ENCODE data around the gene FKBP1A.
"Not testable (repeated sequence)": the region's sequence is repeated elsewhere in the genome, so short reads cannot be mapped to it uniquely, and the experiment has no call there.

The FKBP1A gene

DNA sequence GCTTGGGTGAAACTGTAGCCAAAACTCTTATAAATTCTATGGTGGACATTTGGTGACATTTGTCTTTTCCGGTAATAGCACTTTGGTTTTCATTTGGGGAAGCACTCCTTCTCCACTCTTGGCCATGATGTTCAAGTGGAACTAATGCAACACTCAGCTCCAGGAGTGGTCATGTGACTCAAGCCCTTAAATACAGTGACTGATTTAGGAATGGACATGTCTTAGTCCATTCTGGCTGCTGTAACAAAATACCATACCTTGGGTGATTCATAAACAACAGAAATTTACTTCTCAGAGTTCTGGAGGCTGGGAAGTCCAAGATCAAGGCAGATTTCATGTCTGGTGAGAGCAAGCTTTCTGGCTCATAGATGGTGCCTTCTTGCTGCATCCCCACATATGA is 10.8 kb upstream of the FKBP1A start:
- H3K4me2 ChIP-seq, result no peak overlapping the region
- H3K36me3 ChIP-seq (ENCODE audit: insufficient read depth), result no peaks in the 10 kb centered on the region
- TF ChIP-seq CTCF (conservative IDR thresholded peaks at IDR 0.05; ENCODE audit: low read depth, low read length), result no peak
- no peak overlapping the region for H3K9ac ChIP-seq
- H2AFZ ChIP-seq (ENCODE audit: low read depth), result no peak overlapping the region
- no peaks in the 10 kb centered on the region for H3K27me3 ChIP-seq (ENCODE audit: insufficient read depth, low read depth)
- H3K79me2 ChIP-seq (ENCODE audit: insufficient read depth, low read depth), result no peaks in the 10 kb centered on the region
- H3K27ac ChIP-seq, result no peak overlapping the region
- H3K4me3 ChIP-seq (IDR thresholded peaks at IDR 0.05; ENCODE audit: insufficient read depth, low read depth, low read length), result no peak overlapping the region
- H3K4me1 ChIP-seq (ENCODE audit: low read depth, poor library complexity, severe bottlenecking), result no peaks in the 10 kb centered on the region
- H4K20me1 ChIP-seq (ENCODE audit: insufficient read depth), result no peaks in the 10 kb centered on the region

DNA sequence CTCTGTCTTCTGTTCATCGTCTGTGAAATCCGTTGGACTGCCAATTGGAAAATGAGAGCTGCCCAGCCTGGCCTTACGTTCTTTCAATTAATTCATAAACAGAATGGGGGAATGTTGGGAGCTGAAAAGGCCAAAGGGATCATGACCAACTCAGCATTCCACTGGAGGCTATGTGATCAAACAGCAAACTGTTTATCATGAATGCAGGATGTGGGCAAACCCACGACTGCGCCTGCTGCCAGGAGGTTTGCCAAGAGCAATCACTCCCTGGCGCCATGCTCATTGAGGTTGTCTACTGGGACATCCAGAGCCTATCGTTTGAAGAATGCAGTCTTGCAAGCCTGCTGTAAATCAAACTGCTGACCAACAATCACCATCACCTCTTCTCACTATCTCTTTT is 9.3 kb upstream of the FKBP1A start:
- H2AFZ ChIP-seq (ENCODE audit: low read depth), result no peak overlapping the region
- no peak overlapping the region for H3K9ac ChIP-seq
- H3K4me2 ChIP-seq, result no peak overlapping the region
- TF ChIP-seq CTCF (conservative IDR thresholded peaks at IDR 0.05; ENCODE audit: low read depth, low read length), result no peak
- H3K79me2 ChIP-seq (ENCODE audit: insufficient read depth, low read depth), result no peaks in the 10 kb centered on the region
- no peaks in the 10 kb centered on the region for H3K4me1 ChIP-seq (ENCODE audit: low read depth, poor library complexity, severe bottlenecking)
- H3K36me3 ChIP-seq (ENCODE audit: insufficient read depth), result no peaks in the 10 kb centered on the region
- no peak overlapping the region for H3K27ac ChIP-seq
- no peaks in the 10 kb centered on the region for H4K20me1 ChIP-seq (ENCODE audit: insufficient read depth)
- no peaks in the 10 kb centered on the region; the same call in 1 of the 2 replicates for H3K27me3 ChIP-seq (ENCODE audit: insufficient read depth, low read depth)
- no peak overlapping the region for H3K4me3 ChIP-seq (IDR thresholded peaks at IDR 0.05; ENCODE audit: insufficient read depth, low read depth, low read length)

DNA sequence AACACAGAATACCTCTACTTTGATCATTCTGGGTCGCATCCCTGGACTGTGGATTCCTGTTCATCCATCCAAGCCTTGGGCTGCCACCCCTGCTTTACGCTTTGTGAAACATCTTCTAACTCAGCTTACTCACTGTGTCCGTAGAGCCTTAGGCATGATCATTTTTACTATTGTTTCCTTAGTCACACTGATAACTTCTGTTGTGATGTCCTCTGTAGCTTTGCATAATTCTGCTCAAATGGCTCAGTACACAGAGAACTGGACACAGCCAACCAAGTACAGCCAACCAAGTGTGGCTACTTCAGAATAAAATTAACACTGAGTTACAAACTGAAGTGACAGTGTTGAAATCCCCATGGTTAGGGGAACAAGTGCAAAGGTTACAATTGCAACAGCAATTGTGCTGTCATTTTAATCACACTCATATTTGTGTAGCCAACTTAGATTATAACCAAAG is 8.6 kb upstream of the FKBP1A start:
- no peak overlapping the region for H3K27ac ChIP-seq
- no peak overlapping the region for H3K4me3 ChIP-seq (IDR thresholded peaks at IDR 0.05; ENCODE audit: insufficient read depth, low read depth, low read length)
- TF ChIP-seq CTCF (conservative IDR thresholded peaks at IDR 0.05; ENCODE audit: low read depth, low read length), result no peak
- H3K9ac ChIP-seq, result no peak overlapping the region
- no peaks in the 10 kb centered on the region for H3K4me1 ChIP-seq (ENCODE audit: low read depth, poor library complexity, severe bottlenecking)
- H3K36me3 ChIP-seq (ENCODE audit: insufficient read depth), result no peaks in the 10 kb centered on the region
- peaks cover 3% of the 10 kb centered on the region; the same call in 1 of the 2 replicates for H3K27me3 ChIP-seq (ENCODE audit: insufficient read depth, low read depth)
- H4K20me1 ChIP-seq (ENCODE audit: insufficient read depth), result no peaks in the 10 kb centered on the region
- no peak overlapping the region for H3K4me2 ChIP-seq
- no peak overlapping the region for H2AFZ ChIP-seq (ENCODE audit: low read depth)
- no peaks in the 10 kb centered on the region for H3K79me2 ChIP-seq (ENCODE audit: insufficient read depth, low read depth)

GRCh38 chr20:1399678-1400366 is 7.0 kb upstream of the FKBP1A start:
- not testable (repeated sequence) for H3K9ac ChIP-seq; H3K4me3 ChIP-seq (IDR thresholded peaks at IDR 0.05; ENCODE audit: insufficient read depth, low read depth, low read length); H2AFZ ChIP-seq (ENCODE audit: low read depth); H3K4me2 ChIP-seq; H3K4me1 ChIP-seq (ENCODE audit: low read depth, poor library complexity, severe bottlenecking); H4K20me1 ChIP-seq (ENCODE audit: insufficient read depth); H3K36me3 ChIP-seq (ENCODE audit: insufficient read depth); H3K79me2 ChIP-seq (ENCODE audit: insufficient read depth, low read depth); H3K27ac ChIP-seq
- peaks cover 19% of the 10 kb centered on the region for H3K27me3 ChIP-seq (ENCODE audit: insufficient read depth, low read depth)

DNA sequence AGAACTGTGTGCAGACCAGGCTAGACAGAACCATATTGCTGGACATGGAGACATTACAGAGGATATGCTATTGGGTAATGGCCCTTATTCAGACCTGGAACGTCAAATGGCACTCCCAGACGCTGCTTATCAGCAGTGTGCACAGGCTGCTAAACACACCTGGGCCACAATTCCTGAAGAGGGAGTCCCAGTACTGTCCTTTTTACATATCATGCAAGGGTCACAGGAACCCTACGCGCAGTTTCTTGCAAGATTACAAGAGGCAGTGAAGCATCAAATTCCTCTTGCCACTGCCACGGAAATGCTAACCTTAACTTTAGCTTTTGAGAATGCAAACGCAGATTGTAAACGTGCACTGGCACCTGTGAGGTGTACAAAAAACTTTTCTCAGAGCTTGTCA is 5.3 kb upstream of the FKBP1A start:
- H3K36me3 ChIP-seq (ENCODE audit: insufficient read depth); H3K9ac ChIP-seq; H3K4me3 ChIP-seq (IDR thresholded peaks at IDR 0.05; ENCODE audit: insufficient read depth, low read depth, low read length); H4K20me1 ChIP-seq (ENCODE audit: insufficient read depth); H3K4me1 ChIP-seq (ENCODE audit: low read depth, poor library complexity, severe bottlenecking); H3K27ac ChIP-seq; H3K4me2 ChIP-seq; H3K79me2 ChIP-seq (ENCODE audit: insufficient read depth, low read depth); H2AFZ ChIP-seq (ENCODE audit: low read depth): not testable (repeated sequence)
- peaks cover 26% of the 10 kb centered on the region for H3K27me3 ChIP-seq (ENCODE audit: insufficient read depth, low read depth)
